RPMI8226 (cell line): ENCODE data around the gene BLVRB.
"Not testable (repeated sequence)": the region's sequence is repeated elsewhere in the genome, so short reads cannot be mapped to it uniquely, and the experiment has no call there.

Source experiments
- DNase-seq: peaks from one replicate; pipeline ENCODE4 v3.0.0-alpha.2; 2015

BLVRB gene

DNA sequence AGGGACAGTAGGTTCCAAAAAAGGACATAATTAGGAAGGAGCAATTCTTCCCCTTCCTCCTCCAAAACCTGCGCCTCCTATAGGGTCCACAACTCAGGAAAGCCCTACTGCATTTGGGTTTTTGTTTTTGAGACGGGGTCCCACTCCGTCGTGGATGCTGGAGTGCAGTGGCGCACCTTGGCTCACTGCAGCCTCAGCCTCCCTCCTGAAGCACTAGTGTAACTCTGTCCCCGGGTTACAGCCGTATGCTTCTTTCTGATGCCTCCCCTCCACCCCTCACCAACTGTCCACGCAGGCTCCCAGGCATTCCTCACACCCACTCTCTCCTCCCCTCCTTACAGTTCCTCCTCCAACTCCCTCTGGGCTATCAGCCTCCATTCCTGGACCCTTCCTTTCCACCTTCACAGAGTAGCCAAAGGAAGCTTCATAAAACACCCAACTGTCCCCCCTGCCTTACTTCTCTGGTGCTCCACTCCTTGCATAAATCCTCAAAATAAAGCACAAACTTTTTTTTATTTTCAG, 19.2 kb downstream of the BLVRB start:
- DNase-seq, result no peak

DNA sequence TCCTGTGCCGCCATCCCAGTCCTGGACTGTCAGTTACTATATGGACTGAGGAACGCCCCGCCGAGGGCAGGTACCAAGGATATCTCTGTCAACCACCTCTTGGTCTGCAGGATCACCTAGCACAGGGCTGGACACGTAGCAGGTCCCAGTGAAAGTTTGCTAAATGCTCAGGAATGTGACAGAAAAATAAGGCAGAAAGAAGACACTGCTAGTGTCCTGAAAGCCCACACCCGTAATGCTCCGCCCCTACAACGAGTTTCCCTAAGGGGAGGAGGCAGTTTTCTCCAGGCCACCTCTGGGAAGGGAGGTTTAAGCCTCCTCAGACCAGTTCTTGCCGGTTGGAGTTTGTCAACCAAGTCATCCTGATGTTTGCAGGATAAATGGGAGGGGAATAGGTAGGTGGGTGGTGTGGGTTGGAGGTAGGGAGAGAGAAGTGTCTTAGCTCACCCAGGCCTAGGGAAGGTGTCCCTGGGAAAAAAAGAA, 19.7 kb downstream of the BLVRB start:
- DNase-seq, result no peak

DNA sequence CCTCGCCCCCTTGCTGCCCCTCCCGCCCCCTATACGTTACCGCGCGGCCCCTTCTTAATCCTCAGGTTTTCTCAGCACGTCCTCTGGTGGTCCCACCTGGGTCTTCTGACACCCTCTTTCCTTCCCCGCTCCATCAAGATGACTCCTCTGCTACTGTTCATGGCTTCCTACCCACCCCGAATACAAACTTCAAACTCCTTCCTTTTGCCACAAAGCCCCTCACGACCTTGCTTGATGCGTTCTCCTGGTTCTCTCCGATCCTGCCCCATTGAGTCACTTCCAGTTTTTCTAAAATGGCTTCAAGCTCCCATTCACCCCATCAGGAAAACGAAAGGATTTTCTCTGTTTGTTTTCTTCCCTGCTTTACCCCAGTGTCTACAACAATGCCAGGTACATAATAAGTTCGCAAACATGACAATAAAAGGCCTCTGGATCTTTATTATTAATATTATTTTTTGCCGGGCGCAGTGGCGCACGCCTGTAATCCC, 20.7 kb downstream of the BLVRB start:
- DNase-seq, result no peak

DNA sequence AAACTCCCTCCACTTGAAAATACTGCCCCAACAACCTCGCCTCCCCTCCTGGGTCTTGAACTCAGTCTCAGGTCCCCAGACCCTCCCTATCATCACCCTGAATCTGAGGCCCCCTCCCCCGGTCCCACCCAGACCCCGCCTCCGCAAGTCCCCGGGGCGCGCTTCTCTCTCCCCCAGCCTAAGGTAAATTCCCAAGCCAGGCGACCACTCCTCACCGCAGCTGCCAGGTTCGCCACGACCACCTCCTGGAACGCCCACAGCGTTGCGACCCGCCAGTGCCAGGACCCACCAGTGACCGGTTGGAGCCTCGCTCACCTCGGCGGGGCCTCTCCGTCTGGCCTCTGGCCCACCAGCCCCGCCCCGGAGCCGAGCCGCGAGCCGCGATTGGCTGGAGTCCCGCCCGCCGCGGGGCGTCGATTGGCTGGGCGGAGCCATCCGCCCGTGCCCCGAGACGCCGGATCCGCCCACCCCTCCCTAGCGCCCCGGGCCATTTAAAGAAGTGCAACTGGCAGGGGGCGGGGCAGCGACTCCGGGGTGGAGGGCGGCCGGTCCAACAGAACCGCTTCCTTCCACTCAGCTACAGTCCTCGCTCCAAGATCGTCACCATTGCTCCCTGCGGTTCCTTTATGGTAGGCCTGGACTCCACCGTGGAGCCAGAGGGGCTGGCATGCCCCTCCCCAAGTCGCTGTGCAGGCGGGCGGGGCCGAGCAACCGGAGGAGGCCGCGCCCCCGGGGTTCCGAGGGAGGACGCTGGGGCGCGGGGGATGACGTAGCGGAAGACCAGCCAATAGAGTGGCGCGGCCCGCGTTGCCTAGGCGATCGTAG, 21.3 kb downstream of the BLVRB start, which contains the start of gene SERTAD3:
Gene SERTAD3, minus strand, starts transcription at position 336 of the 825 bp plus-strand sequence. CDS start 2,255 bp downstream, outside the sequence.
- DNase-seq, result peak; percentile 95

DNA sequence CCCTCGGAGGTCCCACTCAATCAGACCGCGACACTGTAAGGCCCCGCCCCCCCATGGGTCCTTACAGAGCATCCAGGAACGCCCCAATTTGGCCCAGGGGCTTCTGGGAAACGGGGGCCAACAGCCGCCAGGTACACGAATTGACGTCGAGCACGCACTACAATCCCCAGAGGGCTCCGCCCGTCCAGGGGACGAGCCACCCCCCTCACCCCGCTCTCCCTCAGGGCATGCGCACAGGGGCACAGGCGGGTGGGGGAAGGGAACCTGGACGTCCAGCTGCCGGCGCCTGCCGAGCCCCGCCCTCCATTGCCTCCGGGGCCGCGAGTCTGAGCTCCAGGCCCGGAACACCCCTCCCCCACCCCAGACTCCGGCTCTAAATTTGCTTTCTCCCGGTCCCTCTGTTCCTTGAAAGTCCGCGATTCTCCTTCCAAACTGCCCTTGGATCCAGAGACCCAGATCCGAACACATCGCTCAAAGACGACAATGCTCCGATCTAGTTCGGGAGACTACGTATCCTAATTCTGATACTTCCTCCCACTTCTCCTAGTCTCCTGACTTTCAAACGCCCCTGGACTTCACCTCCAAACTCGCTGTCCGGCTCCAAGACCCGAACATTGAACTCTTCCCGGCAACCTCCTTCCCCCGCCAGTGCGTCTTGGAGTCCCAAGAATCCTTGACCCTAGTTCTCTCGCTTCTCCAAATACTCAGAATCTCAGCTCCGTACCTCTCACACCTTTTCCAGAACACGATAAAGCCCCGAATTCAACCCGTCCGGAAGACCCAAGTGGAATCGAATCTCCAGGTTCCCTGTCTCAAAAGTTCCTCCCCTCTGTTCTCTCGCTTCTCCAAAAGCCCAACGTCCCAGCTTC, 22.2 kb downstream of the BLVRB start:
- DNase-seq, result peak; percentile 99

DNA sequence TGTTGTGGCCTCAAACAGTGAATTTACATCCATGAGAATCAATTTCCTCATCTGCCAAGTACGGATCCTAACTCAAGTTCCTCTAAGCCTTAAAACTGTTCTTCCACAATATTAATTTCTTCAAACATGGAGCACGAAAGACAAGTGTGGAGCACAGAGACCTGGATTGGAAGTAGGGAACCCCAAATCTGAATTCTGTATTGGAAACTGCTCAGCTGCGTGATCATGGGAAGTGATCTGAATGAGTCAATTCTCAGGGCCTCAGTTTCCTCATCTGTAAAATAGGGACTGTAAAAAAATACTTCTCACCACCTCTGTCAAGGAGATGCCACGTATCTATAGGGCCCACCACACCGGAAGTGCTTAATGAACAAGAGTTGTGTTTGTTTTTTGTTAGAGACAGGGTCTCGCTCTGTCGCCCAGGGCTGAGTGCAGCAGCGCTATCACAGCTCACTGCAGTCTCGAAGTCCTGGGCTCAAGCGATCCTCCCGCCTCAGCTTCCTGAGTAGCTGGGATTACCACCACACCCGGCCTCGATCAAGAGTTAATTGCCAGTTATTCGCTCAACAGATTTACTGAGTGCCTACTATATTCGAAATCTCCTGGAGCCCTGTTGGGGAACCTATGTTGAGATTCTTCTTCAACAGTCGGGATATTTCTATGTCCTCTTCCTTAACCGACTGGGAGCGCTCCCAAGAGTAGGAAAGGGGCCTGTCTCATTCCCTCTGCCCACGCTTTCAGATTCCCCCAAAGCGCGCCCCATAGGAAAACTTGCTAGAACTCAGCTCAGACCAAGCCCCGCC, 23.0 kb downstream of the BLVRB start:
- no peak for DNase-seq

DNA sequence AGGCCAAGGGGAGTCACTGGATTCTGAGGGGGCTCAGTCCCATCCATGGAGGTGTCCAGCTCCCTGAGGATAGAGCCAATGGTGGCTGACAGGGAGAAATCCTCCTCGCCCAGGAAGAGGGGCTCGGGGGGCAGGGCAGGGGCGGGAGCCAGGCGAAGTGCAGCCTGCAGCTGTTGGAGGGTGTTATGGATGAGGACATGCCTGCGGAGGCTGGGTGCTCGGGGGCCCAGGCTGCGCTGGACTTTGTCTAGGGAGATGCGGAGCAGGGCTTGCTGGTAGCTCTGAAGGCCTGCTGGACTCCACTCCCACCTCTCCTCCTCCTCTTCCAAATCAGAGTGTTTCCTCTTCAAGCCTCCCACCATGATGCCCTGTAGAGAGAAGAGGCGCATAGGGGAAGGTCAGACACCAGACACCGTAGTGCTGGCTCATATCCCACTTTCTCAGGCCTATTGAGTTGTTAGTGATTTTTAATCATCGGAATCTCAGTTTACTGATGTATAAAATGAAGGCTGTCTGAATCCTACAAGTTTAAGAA, 23.8 kb downstream of the BLVRB start:
- no peak for DNase-seq

DNA sequence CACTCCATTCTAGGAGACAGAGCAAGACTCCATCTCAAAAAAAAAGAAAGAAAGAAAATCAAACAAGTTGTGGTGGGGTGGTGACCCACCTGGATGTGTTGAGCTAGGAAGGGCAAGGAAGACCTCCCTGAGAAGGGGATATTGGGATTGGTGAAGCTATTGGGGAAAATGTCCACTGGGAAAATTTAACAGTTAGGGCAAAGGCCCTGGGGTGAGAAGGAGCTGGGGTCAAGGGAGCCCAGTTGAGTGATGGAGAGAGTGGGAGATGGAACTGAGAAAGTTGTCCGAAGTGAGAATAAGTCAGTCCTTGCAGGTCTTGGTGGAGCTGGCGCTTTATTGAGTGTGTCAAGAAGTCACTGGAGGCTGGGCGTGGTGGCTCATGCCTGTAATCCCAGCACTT, 27.3 kb downstream of the BLVRB start:
- no peak for DNase-seq

DNA sequence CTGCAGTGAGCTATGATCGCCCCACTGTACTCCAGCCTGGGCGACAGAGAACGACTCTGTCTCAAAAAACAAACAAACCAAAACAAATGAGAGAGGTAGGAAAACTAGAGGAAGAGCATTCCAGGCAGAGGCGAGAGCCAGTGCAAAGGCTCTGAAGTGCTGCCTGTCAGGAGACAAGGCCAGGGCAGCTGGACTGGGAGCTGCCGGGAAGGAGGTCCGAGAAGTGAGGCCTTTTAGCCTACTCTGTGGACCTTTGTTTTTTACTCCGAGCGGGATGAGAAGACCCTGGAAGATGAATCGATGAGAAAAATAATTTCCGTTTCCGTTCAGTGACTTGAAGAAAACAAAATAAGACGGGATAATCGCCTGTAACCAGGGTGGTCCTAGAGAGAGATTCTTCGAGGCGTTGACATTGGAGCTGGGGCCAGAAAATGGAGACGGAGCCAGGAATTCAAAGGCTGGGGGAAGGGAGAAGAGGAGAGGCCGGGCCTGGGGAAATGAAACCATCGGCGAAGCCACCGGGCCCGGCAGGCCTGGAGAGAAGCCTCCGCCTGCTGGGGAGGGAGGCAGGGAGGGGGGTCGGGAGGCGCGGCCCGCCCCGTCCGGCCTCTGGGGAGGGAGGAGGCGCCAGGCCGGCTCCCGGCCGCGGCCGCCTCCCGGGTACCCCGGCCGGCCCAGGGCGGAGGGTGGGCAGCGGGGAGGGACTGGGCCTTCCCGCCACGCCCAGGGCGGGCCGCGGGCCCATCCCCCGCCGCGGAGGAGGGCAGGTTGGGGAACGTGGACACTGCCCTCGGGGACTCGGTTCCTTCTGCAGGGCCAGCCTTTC, 31.9 kb downstream of the BLVRB start:
- DNase-seq, result peak; percentile 88

DNA sequence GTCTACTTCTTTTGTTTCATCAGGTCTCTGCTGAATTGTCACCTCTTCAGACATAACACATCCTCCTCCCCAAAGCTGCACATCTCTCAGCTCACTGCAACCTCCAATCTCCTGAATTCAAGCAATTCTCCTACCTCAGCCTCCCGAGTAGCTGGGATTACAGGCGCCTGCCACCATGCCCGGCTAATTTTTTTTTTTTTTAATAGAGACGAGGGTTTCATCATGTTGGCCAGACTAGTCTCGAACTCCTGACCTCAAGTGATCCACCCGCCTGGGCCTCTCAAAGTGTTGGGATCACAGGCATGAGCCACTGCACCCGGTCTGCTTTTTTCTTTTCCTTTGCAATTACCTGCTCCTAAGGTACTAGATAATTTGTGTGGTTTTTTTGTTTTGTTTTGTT, 32.8 kb downstream of the BLVRB start:
- DNase-seq, result not testable (repeated sequence)

DNA sequence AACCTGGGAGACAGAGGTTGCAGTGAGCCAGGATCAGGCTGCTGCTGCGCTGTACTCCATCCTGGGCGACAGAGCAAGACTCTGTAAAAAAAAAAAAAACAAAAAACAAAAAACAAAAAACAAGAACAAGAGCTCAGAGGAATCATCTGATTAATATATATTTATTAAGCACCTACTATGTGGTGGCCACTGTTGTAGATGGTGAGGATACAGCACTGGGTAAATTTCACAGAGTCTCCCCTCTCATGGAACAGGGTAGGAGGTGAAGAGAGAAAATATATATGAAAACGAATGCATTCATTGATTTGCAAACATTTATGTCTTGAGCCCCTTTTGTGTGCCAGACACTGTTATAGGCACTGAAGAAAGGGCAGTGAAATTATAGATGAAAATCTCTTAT, 33.8 kb downstream of the BLVRB start:
- DNase-seq, result no peak

DNA sequence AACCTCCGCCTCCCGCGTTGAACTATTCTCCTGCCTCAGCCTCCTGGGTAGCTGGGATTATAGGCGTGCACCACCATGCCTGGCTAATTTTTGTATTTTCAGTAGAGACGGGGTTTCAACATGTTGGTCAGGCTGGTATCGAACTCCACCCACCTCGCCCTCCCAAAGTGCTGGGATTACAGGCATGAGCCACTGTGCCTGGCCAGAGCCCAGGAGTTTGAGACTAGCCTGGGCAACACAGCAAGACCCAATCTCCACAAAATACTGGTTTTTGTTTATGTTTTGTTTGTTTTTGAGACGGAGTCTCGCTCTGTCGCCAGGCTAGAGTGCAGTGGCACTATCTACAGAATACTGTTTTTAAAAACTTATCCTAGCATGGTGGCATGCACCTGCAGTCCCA, 35.3 kb downstream of the BLVRB start:
- DNase-seq, result not testable (repeated sequence)

DNA sequence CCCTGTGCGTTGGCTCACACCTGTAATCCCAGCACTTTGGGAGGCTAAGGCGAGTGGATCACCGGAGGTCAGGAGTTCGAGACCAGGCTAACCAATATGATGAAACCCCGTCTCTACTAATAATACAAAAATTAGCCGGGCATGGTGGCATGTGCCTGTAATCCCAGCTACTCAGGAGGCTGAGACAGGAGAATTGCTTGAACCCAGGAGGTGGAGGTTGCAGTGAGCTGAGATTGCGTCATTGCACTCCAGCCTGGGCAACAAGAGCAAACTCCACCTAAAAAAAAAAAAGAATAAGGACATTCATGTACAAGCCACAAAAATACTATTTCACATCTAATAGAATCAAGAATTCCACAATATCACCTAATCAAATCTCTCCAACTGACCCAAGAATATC, 37.3 kb downstream of the BLVRB start:
- DNase-seq, result not testable (repeated sequence)

DNA sequence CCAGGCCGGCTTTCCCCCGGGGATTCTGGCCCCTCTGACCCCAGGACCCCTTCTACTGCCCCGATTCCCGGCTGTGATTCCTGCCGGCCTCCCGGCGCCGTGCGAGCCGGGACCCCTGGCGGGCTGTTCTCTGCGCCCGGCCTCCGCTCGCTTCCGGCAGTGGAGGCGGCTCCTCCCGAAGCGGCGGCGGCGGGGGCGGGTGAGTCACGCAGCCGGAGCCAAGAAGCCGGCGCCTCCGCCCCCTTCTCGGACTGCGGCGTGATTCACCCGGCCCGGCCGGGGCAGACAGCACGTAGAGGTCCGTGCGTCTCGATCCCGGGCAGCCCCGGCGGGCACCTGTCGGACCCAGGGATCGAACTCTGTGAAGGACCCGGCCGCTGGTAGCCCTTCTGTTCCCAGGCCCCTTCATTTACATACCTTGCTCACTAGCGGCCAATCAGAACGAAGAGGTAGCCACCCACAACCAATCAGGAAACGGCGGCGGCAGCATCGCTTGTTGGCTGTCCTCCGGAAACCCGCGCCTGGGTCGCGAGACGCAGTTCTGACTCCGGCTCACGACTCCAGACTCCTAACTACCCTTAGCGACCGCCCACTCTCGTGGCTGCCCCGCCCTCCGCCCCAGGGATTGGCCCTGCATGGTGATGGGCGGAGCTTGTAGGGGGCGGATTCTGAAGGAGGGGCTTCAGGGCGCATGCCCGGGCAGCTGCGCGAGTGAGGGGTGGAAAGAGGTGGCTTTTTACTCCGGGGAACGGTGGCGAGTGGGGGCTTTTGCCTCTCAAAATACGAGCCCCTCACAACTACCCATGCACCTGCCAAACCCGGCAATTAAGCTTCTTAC, 39.9 kb downstream of the BLVRB start, which contains the start of gene SERTAD1:
Gene SERTAD1, minus strand, starts transcription at position 543 of the 838 bp plus-strand sequence. CDS start 2,446 bp downstream, outside the sequence.
- peak; percentile 97 for DNase-seq

DNA sequence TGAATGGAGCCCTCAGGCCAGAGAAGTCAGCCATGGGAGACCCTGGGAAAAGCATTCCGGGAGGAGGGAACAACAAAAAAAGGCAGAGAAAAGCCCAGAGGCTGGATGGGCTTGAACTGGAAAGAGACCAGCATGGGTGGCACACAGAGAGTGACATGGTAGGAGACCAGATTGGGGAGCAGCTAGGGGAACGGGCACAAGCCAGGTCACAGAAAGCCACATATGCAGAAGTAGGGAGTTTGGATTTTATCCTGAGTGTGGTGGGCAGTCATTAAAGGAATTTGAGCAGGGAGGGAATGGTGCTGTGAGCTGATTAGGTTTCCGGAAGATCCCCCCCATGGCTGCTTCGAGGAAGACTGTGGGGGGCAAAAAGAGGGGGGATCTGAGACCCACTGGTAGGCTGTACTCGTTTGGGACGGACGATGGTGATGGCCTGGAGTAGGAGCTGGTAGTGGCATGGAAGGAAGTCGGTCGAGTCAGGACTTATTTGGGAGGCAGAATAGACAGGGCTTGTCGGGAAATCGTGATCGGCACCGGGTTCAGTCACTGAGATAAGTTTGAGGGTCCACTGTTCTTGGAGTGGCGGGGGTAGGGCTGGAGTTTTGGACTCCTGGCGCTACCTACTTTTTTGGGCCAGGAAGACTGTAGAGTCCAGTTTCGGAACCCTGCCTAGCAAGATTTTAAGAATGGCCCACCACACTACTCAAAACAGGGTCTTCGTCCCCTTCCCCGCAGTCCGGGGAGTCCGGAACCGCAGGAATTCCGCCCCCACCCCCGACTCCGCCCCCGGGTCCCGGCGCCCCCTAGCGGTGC, 40.7 kb downstream of the BLVRB start:
- DNase-seq, result no peak

DNA sequence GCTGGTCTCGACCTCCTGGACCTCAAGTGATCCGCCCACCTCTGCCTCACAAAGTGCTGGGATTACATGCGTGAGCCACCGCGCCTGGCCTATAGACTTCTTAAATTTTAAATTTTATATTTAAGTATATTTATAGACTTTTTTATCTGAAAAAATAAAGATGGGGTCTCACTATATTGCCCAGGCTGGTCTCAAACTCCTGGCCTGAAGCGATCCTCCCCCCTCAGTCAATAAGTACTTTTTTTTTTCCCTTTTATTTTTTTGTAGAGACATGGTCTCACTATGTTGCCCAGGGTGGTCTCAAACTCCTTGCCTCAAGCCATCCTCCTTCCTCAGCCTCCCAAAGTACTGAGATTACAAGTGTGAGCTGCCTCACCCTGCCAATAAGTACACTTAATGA, 41.6 kb downstream of the BLVRB start:
- no peak for DNase-seq

DNA sequence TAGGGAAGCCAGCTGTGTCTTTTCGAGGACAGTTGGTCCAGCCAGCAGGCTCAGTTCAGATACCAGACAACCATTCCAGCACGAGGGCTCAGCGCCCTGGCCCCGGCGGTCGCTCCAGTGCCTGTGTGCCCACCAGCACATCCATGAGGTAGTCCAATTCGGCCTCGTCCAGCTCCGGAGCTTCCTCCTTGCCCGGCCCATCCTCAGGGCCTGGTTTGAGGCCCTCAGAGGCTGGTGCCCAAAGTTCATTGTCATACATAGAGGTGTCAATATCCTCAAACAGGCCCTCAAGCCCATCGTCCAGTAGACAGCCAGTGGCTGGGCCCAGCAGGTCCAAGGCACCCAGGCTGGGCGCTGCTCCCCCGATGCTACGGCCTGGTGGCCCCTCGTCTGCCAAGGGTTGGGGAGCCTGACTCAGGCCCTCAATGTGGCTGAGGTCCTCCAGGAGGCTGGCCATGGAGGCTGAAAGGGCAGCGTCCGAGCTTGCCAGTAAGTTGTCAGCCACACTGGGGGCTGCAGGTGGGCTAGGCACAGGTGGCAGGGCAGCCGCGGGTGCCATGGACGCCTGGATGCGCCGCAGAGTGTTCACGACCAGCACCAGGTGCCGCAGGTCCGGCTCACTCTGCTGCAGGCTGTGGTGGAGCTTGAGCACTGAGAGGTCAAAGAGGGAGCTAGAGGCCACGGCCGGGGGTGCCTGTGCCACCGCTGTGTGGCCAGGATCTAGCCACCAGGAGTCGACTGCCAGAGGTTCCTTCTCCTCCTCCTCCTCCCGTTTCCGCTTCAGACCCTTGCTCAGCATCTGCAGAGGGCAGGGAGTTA, 42.6 kb downstream of the BLVRB start:
- DNase-seq, result no peak
